DND-41 (cell line): ENCODE measurements around the gene ODAD4.

Source experiments
- ATAC-seq: fragments of 200-7000 bp; cut with Tn5 transposase; 3 replicates; pipeline ENCODE4 v1.9.1; 2021; ENCODE audit warnings: low read depth; ENCODE audit not compliant: insufficient read depth
- DNase-seq: peaks from one replicate; pipeline ENCODE4 v3.0.0-alpha.2; 2020
- H2AFZ ChIP-seq: 2 replicates; pipeline ENCODE4 v1.6.0; 2012; ENCODE audit warnings: low read depth, low read length
- H3K27ac ChIP-seq: 2 replicates; pipeline ENCODE4 v1.5.1; 2012; ENCODE audit warnings: low read length, inconsistent platforms
- H3K27me3 ChIP-seq: fragments of 200-600 bp; sonication (generic); 2 replicates; pipeline ENCODE4 v1.6.0; 2012; ENCODE audit warnings: low read length, mild to moderate bottlenecking, inconsistent platforms; ENCODE audit not compliant: insufficient read depth, poor library complexity
- H3K36me3 ChIP-seq: 2 replicates; pipeline ENCODE4 v1.5.1; 2012; ENCODE audit warnings: low read length, inconsistent platforms; ENCODE audit not compliant: insufficient read depth
- H3K4me1 ChIP-seq: 2 replicates; pipeline ENCODE4 v1.5.1; 2012; ENCODE audit warnings: mild to moderate bottlenecking, low read length; ENCODE audit not compliant: insufficient read depth
- H3K4me2 ChIP-seq: 2 replicates; pipeline ENCODE4 v1.6.0; 2012; ENCODE audit warnings: mild to moderate bottlenecking, moderate library complexity, low read length, inconsistent platforms; ENCODE audit not compliant: insufficient read depth
- H3K4me3 ChIP-seq, 2 experiments: fragments of 200-600 bp in 1 of 2; shearing (Covaris generic) in 1 of 2; 2 replicates each; pipeline ENCODE4 v1.5.1; 2012 to 2016; ENCODE audit warnings: inconsistent platforms in 2 of 2, low read length in 2 of 2, mild to moderate bottlenecking in 2 of 2, low read depth in 1 of 2, moderate library complexity in 1 of 2
- H3K79me2 ChIP-seq: 2 replicates; pipeline ENCODE4 v1.6.0; 2012; ENCODE audit warnings: low read length, inconsistent platforms; ENCODE audit not compliant: insufficient read depth
- H3K9ac ChIP-seq: 2 replicates; pipeline ENCODE4 v1.6.0; 2012; ENCODE audit warnings: low read depth, mild to moderate bottlenecking, inconsistent platforms, low read length, moderate library complexity
- H3K9me3 ChIP-seq: 2 replicates; pipeline ENCODE4 v1.5.1; 2012; ENCODE audit warnings: low read length, moderate library complexity, mild to moderate bottlenecking, inconsistent platforms; ENCODE audit not compliant: insufficient read depth, severe bottlenecking
- H4K20me1 ChIP-seq: 2 replicates; pipeline ENCODE4 v1.6.0; 2012; ENCODE audit warnings: low read length; ENCODE audit not compliant: insufficient read depth
- EZH2 ChIP-seq: IDR thresholded peaks from 3 replicates; pipeline ENCODE4 v1.6.1; 2012; ENCODE audit warnings: borderline replicate concordance, low read depth, mild to moderate bottlenecking, moderate library complexity, low read length, inconsistent platforms; ENCODE audit not compliant: severe bottlenecking
- TF ChIP-seq, protein P1 (sequence below): IDR thresholded peaks from 2 replicates; pipeline ENCODE4 v1.5.1; 2012; ENCODE audit warnings: borderline replicate concordance, low read length, moderate library complexity, mild to moderate bottlenecking; ENCODE audit not compliant: poor library complexity, severe bottlenecking; ENCODE audit errors: extremely low read depth

The ODAD4 gene

DNA sequence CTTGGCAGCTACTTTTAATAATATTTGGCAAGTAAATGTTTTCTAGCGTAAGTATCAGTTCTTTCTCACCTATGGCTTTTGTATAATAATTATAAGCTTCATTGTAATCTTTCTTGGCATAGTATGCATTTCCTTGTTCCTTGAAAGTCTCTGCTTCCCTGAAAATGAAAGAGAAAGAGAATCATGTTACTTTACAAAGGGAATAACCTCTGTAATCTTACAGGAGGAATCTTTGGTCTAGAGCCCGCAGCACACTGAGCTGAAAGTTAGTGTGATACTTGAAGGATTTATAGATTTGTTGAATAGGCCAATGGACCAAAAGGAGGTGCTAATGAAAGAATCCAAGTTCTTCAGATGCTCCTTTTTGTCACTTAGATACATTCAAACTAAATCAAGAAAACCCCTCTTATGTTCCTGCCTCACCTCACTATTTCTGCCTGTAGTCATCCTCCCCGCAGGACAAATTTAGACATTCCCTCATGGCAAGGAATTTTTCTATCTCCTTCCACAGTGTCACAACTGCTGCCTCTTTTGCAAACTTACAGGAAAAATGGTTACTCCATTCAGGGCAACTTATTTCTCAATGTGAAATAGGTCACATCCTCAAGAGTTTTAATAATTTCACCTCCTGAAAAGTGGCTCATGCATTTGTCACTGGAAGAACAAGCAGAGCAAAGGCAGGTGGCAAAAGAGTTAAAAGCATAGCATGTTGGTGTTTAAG lies 70.2 kb downstream of the ODAD4 start:
- H3K4me2 ChIP-seq, result no peak overlapping the region
- H3K9me3 ChIP-seq, result no peaks in the 10 kb centered on the region
- peaks cover 75% of the 10 kb centered on the region for H3K36me3 ChIP-seq
- TF ChIP-seq, protein P1, sequence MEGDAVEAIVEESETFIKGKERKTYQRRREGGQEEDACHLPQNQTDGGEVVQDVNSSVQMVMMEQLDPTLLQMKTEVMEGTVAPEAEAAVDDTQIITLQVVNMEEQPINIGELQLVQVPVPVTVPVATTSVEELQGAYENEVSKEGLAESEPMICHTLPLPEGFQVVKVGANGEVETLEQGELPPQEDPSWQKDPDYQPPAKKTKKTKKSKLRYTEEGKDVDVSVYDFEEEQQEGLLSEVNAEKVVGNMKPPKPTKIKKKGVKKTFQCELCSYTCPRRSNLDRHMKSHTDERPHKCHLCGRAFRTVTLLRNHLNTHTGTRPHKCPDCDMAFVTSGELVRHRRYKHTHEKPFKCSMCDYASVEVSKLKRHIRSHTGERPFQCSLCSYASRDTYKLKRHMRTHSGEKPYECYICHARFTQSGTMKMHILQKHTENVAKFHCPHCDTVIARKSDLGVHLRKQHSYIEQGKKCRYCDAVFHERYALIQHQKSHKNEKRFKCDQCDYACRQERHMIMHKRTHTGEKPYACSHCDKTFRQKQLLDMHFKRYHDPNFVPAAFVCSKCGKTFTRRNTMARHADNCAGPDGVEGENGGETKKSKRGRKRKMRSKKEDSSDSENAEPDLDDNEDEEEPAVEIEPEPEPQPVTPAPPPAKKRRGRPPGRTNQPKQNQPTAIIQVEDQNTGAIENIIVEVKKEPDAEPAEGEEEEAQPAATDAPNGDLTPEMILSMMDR, result no peak
- TF ChIP-seq EZH2, result no peak
- H3K27ac ChIP-seq, result no peak overlapping the region
- H3K27me3 ChIP-seq, result no peaks in the 10 kb centered on the region
- H3K4me1 ChIP-seq, result no peaks in the 10 kb centered on the region
- H4K20me1 ChIP-seq, result peaks cover 52% of the 10 kb centered on the region
- ATAC-seq (no peak), DNase-seq (no peak)
- no peak overlapping the region for H3K9ac ChIP-seq
- H3K4me3 ChIP-seq, result no peak overlapping the region
- peaks cover 52% of the 10 kb centered on the region for H3K79me2 ChIP-seq
- H2AFZ ChIP-seq, result no peak overlapping the region

DNA sequence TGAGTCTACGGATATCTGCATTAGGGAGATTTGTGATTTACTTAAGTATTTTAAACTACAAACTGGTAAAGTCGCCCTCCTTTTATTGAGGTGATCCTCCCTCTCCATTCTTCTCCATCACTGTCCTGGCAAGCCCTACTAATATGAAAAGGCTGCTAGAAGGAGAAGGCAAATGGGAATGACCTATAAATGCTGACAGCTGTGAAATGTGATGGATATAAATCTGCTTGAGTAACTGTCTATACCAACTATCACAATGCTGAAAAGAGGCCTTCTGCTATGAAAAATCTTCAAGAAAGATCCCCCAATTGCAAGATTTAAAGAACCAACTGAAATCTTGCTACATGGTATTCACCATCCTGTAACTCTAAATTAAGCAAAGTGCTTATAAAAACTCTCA lies 71.3 kb downstream of the ODAD4 start:
- peaks cover 47% of the 10 kb centered on the region for H4K20me1 ChIP-seq

DNA sequence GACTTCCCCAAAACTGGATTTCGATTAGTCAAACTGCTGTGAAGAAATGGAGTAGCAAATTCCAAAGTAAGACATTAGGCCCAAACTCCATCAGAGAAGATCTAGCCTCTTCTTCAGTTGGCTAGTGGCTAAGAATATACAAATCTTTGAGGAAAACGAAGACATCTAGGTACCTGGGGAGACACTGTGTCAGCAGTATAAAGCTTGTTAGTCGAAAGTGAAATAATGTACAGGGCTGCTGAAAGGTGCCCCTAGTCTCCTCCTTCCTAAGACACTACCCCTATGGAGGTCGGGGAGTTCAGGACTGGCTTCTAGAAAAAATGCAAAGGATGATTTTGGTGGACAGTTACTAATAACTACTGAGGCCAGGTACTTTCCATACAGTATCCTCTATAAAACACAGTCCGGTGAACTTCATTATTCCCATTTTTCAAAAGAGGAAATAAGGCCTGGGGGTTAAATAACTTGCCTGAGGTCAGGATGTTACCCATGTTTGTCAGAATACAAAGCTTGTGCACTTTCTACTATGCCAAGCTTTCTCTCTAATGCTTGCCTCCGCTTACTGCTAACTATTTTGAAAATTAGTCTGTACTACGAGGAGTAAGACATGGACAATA lies 71.9 kb downstream of the ODAD4 start:
- H3K79me2 ChIP-seq, result peaks cover 70% of the 10 kb centered on the region
- no peaks in the 10 kb centered on the region for H3K9me3 ChIP-seq
- no peak overlapping the region for H3K4me2 ChIP-seq
- no peak overlapping the region for H3K9ac ChIP-seq
- H3K4me3 ChIP-seq, result no peak overlapping the region
- no peaks in the 10 kb centered on the region for H3K27me3 ChIP-seq
- H2AFZ ChIP-seq, result no peak overlapping the region
- H4K20me1 ChIP-seq, result peaks cover 49% of the 10 kb centered on the region
- H3K27ac ChIP-seq, result no peak overlapping the region
- no peak for DNase-seq
- H3K4me1 ChIP-seq, result no peaks in the 10 kb centered on the region
- no peak for ATAC-seq
- no peak for TF ChIP-seq EZH2
- TF ChIP-seq, protein P1, result no peak
- peaks cover 58% of the 10 kb centered on the region for H3K36me3 ChIP-seq

More for the DNA sequence above, 71.3 kb downstream of the ODAD4 start:
- DNase-seq, result no peak
- ATAC-seq, result no peak
- TF ChIP-seq EZH2, result no peak
- TF ChIP-seq, protein P1, result no peak
- Histone ChIP-seq H3K9ac (no peak overlapping the region), H3K79me2 (peaks cover 64% of the 10 kb centered on the region), H3K4me1 (no peaks in the 10 kb centered on the region), H2AFZ (no peak overlapping the region), H3K27me3 (no peaks in the 10 kb centered on the region), H3K4me3 (no peak overlapping the region), H3K36me3 (peaks cover 63% of the 10 kb centered on the region), H3K27ac (no peak overlapping the region), H3K9me3 (no peaks in the 10 kb centered on the region), H3K4me2 (no peak overlapping the region)
